ENCODE measurements around the gene PDE4B. TPM values are rescaled to one million over a fixed set of nuclear protein-coding genes. Genes with fewer than 3 reads are reported as not detected.

Gene PDE4B
- total and polyA plus RNA-seq, 2 of the 13 experiments (the other 11 are each of a cell fraction or from before 2014, with no cell fraction given), result not detected

- DNase-seq (ENCODE audit: low spot score), result no peak
- ChIA-PET POLR2A (no interaction called here), CTCF (ENCODE audit: low intra/inter-chr PET ratio, low total read pairs) (no interaction called here)
- Histone ChIP-seq H3K4me1 (ENCODE audit: insufficient read depth, low read length) (no peaks in the 10 kb centered on the region), H4K20me1 (ENCODE audit: insufficient read depth, low read length) (no peaks in the 10 kb centered on the region), H3K79me2 (ENCODE audit: insufficient read depth, low read length) (no peaks in the 10 kb centered on the region), H3K27ac (ENCODE audit: extremely low read length, insufficient read depth, low read length) (no peak overlapping the region), H3K27me3 (ENCODE audit: control insufficient read depth in 1 of 2, insufficient read depth in 2 of 2, low read length in 2 of 2) (no peaks in the 10 kb centered on the region), H3K4me3 (replicated peaks in 1 of 3; ENCODE audit: insufficient read depth in 1 of 3, low read depth in 2 of 3, low read length in 3 of 3) (no peak overlapping the region), H3K4me2 (ENCODE audit: low read depth, low read length) (no peak overlapping the region), H3K9me3 (ENCODE audit: low read length) (no peaks in the 10 kb centered on the region), H2AFZ (ENCODE audit: low read length) (no peak overlapping the region), H3K9ac (ENCODE audit: insufficient read depth, low read depth, low read length) (no peak overlapping the region), H3K36me3 (replicated peaks in 1 of 2; ENCODE audit: control insufficient read depth in 1 of 2, insufficient read depth in 2 of 2, low read length in 2 of 2) (no peaks in the 10 kb centered on the region)
- FAIRE-seq, result no peak
- intact Hi-C loops (cut with micrococcal nuclease; ENCODE audit: unreplicated experiment), result no loop called here
- in situ Hi-C loops (cut with HindIII; ENCODE audit: extremely low pct_ligation_motif_present, low pct_unique_long_range_greater_than_20kb), result loop anchor here (10.0 kb wide), 1 partner anchor 460 kb away; no protein-coding TSS in a partner anchor
- no peak for TF ChIP-seq NONO (IDR thresholded peaks at IDR 0.05)
- TF ChIP-seq NONO (CRISPR knock-in tag; conservative IDR thresholded peaks at IDR 0.05), result no peak
- TF ChIP-seq MYPOP (CRISPR knock-in tag; IDR thresholded peaks at IDR 0.05), result no peak
- no peak for TF ChIP-seq ZNF790 (CRISPR knock-in tag; IDR thresholded peaks at IDR 0.05; ENCODE audit: borderline replicate concordance)
- no peak for TF ChIP-seq MYNN (CRISPR knock-in tag; IDR thresholded peaks at IDR 0.05; ENCODE audit: low read depth)
- TF ChIP-seq HOMEZ (CRISPR knock-in tag; IDR thresholded peaks at IDR 0.05; ENCODE audit: low read depth), result no peak
- TF ChIP-seq KDM6A (CRISPR knock-in tag; IDR thresholded peaks at IDR 0.05; ENCODE audit: low read depth), result no peak
- 5% methylated on average over 2 of the region's 2 CpGs for WGBS (ENCODE audit: low lambda C conversion rate)
- no peak for ATAC-seq
- BruUV-seq (replicated peaks), result no TSS peak
Measured at GRCh38 chr1:66265268-66265667, 472.6 kb downstream of the PDE4B start.

All from HepG2 (cell line).